ENCODE data around the gene KIAA0825.

KIAA0825 gene

DNA sequence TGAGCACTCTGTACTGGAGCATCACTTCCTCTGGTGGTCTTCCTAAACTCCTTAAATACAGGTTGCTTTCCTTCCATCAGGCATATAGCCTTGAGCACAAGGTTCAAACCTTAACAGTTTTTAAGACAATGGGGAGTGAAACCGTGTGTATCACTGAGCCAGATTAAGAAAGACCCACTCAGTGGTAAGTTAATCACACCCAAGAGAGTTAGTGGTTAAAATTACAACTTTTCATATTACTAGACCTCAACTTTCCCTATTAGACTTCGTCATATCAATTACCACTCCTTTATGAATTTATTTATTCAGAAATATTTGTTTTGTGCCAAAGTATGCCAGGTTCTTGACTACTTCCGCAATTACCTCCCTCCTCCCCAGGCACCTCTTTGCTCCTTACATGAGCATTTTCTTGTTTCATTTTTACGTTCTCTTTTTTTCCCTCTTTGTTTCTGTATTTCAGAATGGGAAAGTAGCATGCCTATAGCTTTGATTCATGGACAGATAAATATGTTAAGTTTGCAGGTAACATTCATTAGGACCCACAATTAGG is 351.0 kb downstream of the KIAA0825 start:
- no peaks in the 10 kb centered on the region for H3K9me3 ChIP-seq (ENCODE audit: low read length)
- TF ChIP-seq, protein P1, sequence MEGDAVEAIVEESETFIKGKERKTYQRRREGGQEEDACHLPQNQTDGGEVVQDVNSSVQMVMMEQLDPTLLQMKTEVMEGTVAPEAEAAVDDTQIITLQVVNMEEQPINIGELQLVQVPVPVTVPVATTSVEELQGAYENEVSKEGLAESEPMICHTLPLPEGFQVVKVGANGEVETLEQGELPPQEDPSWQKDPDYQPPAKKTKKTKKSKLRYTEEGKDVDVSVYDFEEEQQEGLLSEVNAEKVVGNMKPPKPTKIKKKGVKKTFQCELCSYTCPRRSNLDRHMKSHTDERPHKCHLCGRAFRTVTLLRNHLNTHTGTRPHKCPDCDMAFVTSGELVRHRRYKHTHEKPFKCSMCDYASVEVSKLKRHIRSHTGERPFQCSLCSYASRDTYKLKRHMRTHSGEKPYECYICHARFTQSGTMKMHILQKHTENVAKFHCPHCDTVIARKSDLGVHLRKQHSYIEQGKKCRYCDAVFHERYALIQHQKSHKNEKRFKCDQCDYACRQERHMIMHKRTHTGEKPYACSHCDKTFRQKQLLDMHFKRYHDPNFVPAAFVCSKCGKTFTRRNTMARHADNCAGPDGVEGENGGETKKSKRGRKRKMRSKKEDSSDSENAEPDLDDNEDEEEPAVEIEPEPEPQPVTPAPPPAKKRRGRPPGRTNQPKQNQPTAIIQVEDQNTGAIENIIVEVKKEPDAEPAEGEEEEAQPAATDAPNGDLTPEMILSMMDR (IDR thresholded peaks at IDR 0.05; ENCODE audit: low read length): no peak
- no peak for TF ChIP-seq EZH2 (IDR thresholded peaks at IDR 0.05; ENCODE audit: borderline replicate concordance, low read length)
- no peaks in the 10 kb centered on the region for H3K9me2 ChIP-seq (ENCODE audit: low read depth, low read length)
- no peak overlapping the region for H3K4me3 ChIP-seq (ENCODE audit: low read depth, low read length, poor library complexity, severe bottlenecking)
- no peak overlapping the region for H3K4me2 ChIP-seq (ENCODE audit: low read length)
- no peaks in the 10 kb centered on the region for H3K36me3 ChIP-seq (ENCODE audit: insufficient read depth, low read length)
- H3K27me3 ChIP-seq (ENCODE audit: insufficient read depth, low read length): no peaks in the 10 kb centered on the region
- no peak overlapping the region for H3K27ac ChIP-seq (ENCODE audit: low read depth, low read length, poor library complexity, severe bottlenecking)
- H2AFZ ChIP-seq (ENCODE audit: low read length): no peak overlapping the region
- no peaks in the 10 kb centered on the region for H3K79me2 ChIP-seq (ENCODE audit: insufficient read depth, low read length)
- H3K4me1 ChIP-seq (ENCODE audit: insufficient read depth, low read length, severe bottlenecking): no peaks in the 10 kb centered on the region
- H3K9ac ChIP-seq (ENCODE audit: low read length): no peak overlapping the region
- no peaks in the 10 kb centered on the region for H4K20me1 ChIP-seq (ENCODE audit: insufficient read depth, low read length)
- no peaks in the 10 kb centered on the region for H3F3A ChIP-seq (ENCODE audit: insufficient read depth, low read length)

DNA sequence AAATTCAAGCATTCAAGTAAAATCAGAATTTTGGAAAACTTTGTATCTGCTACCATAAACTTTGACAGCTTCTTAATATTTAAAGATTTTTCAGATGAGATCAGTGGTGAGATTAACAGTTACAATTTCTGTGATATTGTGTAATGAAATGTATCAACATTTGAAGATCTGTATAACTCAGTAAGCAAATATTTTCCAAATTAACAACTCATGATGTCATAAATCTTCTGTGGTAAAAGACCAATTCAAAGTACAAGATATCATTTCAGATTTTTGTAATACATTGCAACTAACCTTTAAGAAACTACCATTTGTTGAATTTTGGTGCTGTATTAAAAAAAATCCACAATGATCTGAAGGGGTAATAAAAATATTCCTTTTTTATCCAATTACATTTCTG is 352.2 kb downstream of the KIAA0825 start:
- Histone ChIP-seq H3K4me2 (ENCODE audit: low read length) (no peak overlapping the region), H3K9me2 (ENCODE audit: low read depth, low read length) (no peaks in the 10 kb centered on the region), H3K4me3 (ENCODE audit: low read depth, low read length, poor library complexity, severe bottlenecking) (no peak overlapping the region), H3K27ac (ENCODE audit: low read depth, low read length, poor library complexity, severe bottlenecking) (no peak overlapping the region), H3K4me1 (ENCODE audit: insufficient read depth, low read length, severe bottlenecking) (no peaks in the 10 kb centered on the region), H3K9me3 (ENCODE audit: low read length) (no peaks in the 10 kb centered on the region), H3K9ac (ENCODE audit: low read length) (no peak overlapping the region), H3F3A (ENCODE audit: insufficient read depth, low read length) (no peaks in the 10 kb centered on the region), H4K20me1 (ENCODE audit: insufficient read depth, low read length) (no peaks in the 10 kb centered on the region), H3K36me3 (ENCODE audit: insufficient read depth, low read length) (no peaks in the 10 kb centered on the region), H3K79me2 (ENCODE audit: insufficient read depth, low read length) (no peaks in the 10 kb centered on the region), H2AFZ (ENCODE audit: low read length) (no peak overlapping the region), H3K27me3 (ENCODE audit: insufficient read depth, low read length) (no peaks in the 10 kb centered on the region)
- TF ChIP-seq, protein P1 (IDR thresholded peaks at IDR 0.05; ENCODE audit: low read length): no peak
- TF ChIP-seq EZH2 (IDR thresholded peaks at IDR 0.05; ENCODE audit: borderline replicate concordance, low read length): no peak

DNA sequence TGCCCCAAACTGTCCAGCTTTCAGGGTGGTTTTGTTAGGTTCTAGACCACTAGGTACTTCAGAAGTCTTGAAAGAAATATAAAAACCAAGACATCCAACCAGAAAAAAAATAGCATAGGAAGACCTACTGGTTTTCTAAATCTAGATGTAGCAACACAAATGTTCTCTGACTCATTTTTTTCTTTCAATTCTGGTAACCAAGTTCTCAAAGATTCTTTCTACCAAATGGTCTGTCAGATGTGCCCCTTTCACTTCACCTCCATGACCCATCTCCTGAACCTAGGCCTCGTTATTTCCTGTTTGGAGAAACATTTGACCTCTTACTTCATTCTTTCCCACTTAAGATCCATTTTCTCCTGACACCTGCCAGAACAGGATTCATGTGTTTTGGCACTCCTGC is 355.3 kb downstream of the KIAA0825 start:
- no peak overlapping the region for H3K27ac ChIP-seq (ENCODE audit: low read depth, low read length, poor library complexity, severe bottlenecking)
- H3K4me1 ChIP-seq (ENCODE audit: insufficient read depth, low read length, severe bottlenecking): no peaks in the 10 kb centered on the region
- no peaks in the 10 kb centered on the region for H3K9me2 ChIP-seq (ENCODE audit: low read depth, low read length)
- no peaks in the 10 kb centered on the region for H3F3A ChIP-seq (ENCODE audit: insufficient read depth, low read length)
- H3K9ac ChIP-seq (ENCODE audit: low read length): no peak overlapping the region
- H3K4me3 ChIP-seq (ENCODE audit: low read depth, low read length, poor library complexity, severe bottlenecking): no peak overlapping the region
- no peak overlapping the region for H3K4me2 ChIP-seq (ENCODE audit: low read length)
- H3K27me3 ChIP-seq (ENCODE audit: insufficient read depth, low read length): no peaks in the 10 kb centered on the region
- no peaks in the 10 kb centered on the region for H3K36me3 ChIP-seq (ENCODE audit: insufficient read depth, low read length)
- TF ChIP-seq, protein P1 (IDR thresholded peaks at IDR 0.05; ENCODE audit: low read length): no peak
- TF ChIP-seq EZH2 (IDR thresholded peaks at IDR 0.05; ENCODE audit: borderline replicate concordance, low read length): no peak
- H4K20me1 ChIP-seq (ENCODE audit: insufficient read depth, low read length): no peaks in the 10 kb centered on the region
- no peaks in the 10 kb centered on the region for H3K9me3 ChIP-seq (ENCODE audit: low read length)
- no peak overlapping the region for H2AFZ ChIP-seq (ENCODE audit: low read length)
- no peaks in the 10 kb centered on the region for H3K79me2 ChIP-seq (ENCODE audit: insufficient read depth, low read length)
